DMS79 (cell line): ENCODE results near the gene CCHCR1.

Experiments
- DNase-seq: peaks from one replicate; lab custom pipeline; 2025; lab: John Stamatoyannopoulos, UW

Gene CCHCR1

GRCh38 chr6:31126396-31127175 lies 31.0 kb downstream of the CCHCR1 start:
- no peak for DNase-seq

DNA sequence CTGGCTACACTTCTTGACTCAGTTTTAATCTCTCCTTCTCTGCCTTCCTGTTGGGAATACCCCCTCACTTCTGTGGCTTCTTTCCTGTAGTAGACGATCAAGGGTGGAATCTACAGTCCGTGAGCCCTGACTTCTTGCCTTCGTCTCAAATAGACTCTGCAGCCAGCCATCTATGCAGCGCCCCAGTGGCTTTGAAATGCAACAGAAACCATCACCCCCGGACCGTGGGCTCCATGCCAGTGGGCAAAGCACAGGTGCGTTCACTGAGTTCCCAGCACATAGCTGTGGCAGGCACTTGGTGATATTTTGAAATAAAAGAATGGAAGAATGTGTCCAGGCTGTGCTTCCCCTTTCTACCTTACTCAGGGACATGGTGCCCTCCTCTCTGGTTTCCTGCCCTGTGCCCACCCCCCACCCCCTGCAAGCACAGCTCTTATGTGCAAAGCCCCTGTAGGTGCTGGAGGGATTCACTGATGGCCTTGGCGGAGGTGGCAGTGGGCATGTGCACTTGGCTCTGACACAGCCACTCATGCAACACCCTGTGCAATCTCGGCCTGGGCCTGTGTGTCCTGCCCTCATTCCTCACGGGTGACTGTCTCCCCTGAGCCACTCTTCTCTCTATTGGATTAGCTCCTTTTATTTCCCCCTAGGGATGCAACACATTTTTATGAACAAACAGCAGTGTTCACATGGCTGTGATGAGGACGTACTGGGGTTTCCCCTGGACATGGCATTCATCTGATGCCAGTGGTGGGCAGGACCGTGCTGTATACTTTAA lies 31.8 kb downstream of the CCHCR1 start:
- DNase-seq = no peak

DNA sequence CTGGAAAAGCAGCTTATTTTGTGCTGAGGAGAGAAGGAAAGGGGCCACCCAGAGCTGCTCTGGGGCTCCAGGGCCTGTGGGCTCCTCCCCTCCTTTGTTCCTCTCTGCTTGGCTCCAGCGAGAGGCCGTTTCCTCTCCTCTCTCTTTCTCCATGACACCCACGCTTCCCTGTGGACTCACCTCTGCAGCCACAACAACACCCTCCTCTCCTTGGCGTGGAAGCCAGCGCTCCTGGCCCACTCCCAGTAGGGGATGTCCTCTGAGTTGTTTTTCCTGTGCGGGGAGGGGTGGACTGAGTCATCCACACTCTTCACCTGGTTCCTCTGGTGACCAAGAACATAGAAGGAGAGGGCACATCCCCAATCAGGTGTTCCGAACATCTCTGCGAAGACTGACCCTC lies 32.4 kb downstream of the CCHCR1 start:
- DNase-seq = no peak

- DNase-seq = no peak
Measured at GRCh38 chr6:31122791-31123706, 34.6 kb downstream of the CCHCR1 start.

DNA sequence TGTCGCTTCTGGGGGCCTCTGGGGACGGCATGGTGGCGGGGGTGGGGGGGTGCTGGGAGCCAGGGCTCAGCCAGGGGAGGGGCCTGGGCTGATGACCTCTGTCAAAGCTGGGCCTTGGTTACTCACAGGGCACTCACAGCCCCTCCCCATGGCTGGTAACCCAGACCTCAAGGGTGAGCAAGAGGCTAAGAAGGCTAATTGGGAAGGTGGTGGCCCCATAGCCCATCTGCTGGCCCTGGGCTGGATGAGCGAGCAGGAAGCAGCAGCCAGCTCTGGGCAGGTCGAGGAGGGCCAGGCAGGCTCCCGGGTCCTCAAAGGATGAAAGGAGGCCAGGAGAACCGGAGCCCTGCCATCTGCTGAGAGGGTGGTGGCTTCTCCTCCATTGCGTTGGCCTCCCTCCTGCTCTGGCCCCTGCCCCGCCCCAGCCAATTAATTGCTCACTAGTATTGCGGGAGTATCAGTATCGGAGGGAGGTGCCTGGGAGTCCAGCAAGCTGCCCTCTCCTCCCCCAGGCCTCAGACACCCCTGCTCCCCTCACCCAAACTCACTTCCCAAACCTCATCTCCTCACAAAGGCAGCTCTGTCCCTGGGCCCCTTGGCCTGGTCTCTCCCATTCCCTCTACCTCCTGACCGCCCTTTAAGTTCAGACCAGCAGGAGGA lies 36.3 kb downstream of the CCHCR1 start:
- no peak for DNase-seq

DNA sequence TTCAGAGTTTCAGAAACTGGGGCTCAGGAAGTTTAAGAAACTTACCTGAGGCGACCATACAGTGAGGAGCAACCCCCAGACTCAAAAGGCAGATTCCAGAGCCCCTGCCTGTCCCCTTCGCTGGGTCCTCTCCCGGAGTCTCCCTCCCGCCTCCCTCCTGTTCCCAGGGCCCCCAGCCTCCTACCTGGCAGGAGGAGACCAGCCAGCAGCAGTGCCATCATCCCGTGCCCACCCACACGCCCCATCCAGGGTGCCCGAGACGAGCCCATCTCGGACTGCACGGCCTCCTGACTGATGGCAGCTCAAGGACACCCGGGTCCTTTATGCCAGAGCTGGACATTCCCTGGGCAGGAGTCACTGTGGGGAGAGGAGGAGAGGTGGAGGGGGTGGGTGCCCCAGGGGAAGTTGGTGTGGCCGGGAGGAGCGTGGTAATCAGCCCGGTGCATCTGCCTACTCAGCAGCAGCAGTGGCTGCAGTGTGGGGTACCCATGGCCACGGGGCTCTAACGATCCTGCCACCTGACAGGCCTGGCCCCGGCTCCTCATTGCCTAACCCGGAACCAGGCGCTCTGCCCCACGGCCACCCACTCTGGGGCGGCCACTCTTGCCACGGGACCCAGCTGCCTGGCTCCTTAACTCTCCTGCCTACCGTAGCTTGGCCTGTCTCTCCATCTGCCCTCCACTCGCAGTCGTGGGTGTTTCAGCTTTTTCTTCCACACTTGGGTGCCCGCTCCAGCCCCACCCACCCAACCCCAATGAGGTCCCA lies 37.3 kb downstream of the CCHCR1 start, which contains the start of gene CDSN:
TSS of gene CDSN (minus strand) at position 296 of the 765 bp plus-strand sequence. CDS start at position 269, 27 bp downstream.
- no peak for DNase-seq

DNA sequence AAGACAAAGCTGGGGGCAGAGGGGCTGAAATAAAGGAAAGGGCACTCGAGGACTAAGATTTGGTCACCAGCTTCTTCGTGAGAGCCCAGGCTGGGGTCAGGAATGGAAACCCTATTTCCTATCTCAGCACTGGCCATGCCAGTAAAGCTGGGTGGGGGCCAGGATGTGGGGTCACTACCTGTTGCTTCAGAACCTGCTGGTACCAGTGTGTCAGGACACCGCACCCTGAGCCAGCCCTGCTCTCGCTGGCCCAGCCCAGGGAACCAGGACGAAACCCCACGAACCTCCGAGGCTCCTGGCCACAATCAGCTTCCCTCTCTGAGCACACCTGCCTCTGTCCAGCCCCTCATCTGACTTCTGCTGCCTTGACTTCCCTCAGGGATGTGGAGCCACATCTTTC lies 39.4 kb downstream of the CCHCR1 start:
- no peak for DNase-seq

DNA sequence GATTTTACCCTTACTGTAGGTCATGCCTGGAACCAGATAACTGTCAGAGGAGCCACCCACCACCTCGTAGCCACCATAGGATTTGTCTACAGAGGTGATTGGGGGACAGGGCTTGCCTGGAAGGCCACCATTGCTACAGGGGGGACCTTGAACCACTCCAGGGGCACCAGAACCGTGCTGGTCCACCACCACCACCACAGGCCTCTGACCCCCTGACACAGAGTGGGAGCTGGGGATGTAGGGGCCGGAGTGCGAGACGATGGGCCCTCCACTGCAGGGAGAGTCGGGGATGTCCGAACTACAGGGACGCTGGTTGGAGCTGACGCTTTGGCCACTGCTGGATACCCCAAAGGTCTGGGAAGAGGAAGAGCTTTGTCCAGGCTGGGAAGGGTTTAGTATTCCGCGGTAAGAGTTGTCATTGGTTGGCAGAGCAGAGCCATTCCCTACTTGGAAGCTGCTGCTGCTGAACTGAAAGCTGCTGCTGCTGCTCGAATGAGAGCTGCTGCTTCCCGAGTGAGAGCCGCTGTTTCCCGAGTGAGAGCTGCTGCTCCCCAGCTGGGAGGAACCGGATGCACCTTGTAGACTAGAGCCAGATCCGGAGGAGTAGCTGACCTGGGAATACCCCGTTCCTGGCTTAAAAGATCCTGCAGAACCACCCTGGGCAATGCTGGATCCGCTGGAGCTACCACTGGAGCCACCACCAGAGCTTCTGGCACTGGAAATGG lies 40.8 kb downstream of the CCHCR1 start:
- no peak for DNase-seq

- DNase-seq = no peak
Measured at GRCh38 chr6:31115941-31116560, 41.6 kb downstream of the CCHCR1 start.

GRCh38 chr6:31114970-31115849 lies 42.4 kb downstream of the CCHCR1 start:
- DNase-seq = no peak

DNA sequence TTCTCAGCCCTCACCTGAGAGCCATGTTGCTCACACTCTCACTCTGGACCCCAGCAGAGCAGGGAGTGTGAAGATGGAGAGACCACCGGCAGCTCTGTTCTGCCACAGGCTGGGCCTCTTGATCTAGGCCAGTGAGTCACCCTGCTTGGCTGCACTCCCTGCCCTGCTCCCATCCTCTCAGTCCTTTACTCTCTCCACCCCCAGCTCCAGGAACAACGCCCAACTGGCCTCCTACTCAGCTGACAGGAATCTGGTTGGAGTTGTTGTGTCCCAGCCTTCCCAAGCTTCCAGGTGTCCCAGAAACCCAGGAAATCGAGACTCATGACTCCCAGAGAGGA lies 43.1 kb downstream of the CCHCR1 start, which contains the start of gene PSORS1C1:
TSS of gene PSORS1C1 (plus strand) at position 260 of the 338 bp plus-strand sequence. CDS start 14,833 bp downstream, outside the sequence.
- DNase-seq = no peak

- DNase-seq = no peak
Measured at GRCh38 chr6:31113861-31114540, 43.6 kb downstream of the CCHCR1 start.

DNA sequence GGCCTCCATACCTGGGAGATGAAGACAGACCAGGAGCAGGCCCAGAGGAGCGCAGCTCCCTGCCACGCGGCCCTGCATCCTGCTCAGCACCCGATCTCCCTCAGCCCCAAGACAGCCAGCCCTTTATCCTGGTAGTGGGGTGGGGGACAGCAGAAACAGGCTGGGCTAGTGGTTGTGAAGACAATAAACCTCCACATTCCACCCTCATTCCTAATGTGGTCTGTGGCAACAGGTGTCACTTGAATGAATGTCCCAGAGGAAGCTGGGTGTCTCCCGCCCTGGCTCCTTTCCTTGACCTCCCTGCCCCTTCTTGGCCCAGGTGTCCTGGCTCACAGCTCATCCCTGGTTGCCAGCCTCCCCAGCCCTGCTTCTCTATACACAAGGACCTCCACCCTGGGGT lies 45.1 kb downstream of the CCHCR1 start, which contains the start of gene C6orf15:
TSS of gene C6orf15 (minus strand) at position 98 of the 400 bp plus-strand sequence. CDS start at position 78, 20 bp downstream.
- no peak for DNase-seq

- no peak for DNase-seq
Measured at GRCh38 chr6:31111712-31112111, 45.9 kb downstream of the CCHCR1 start.

GRCh38 chr6:31110825-31111582 lies 46.6 kb downstream of the CCHCR1 start:
- no peak for DNase-seq

GRCh38 chr6:31107052-31107451 lies 50.5 kb downstream of the CCHCR1 start:
- no peak for DNase-seq

GRCh38 chr6:31103136-31103535 lies 54.5 kb downstream of the CCHCR1 start:
- no peak for DNase-seq
